Trophoblast cell (in vitro differentiated cells and primary cell): ENCODE data around the gene NDUFV3.
"Not testable (repeated sequence)": the region's sequence is repeated elsewhere in the genome, so short reads cannot be mapped to it uniquely, and the experiment has no call there.

ENCODE experiments used
- DNase-seq, 2 donors: peaks; one replicate each; pipeline ENCODE4 v3.0.0-alpha.2; 2016
- H2AFZ ChIP-seq: 2 replicates; pipeline ENCODE4 v1.6.1; 2013; ENCODE audit warnings: low read length, moderate library complexity, mild to moderate bottlenecking; ENCODE audit not compliant: insufficient read depth, poor library complexity
- H2AK5ac ChIP-seq: 2 replicates; pipeline ENCODE4 v1.6.1; 2013; ENCODE audit warnings: mild to moderate bottlenecking, low read length
- H2BK120ac ChIP-seq: 2 replicates; pipeline ENCODE4 v1.6.1; 2013; ENCODE audit warnings: low read length, mild to moderate bottlenecking, moderate library complexity; ENCODE audit not compliant: insufficient read depth, poor library complexity
- H2BK12ac ChIP-seq: 2 replicates; pipeline ENCODE4 v1.6.1; 2013; ENCODE audit warnings: mild to moderate bottlenecking, low read length, moderate library complexity
- H2BK5ac ChIP-seq: 2 replicates; pipeline ENCODE4 v1.6.1; 2013; ENCODE audit warnings: low read length, low read depth, moderate library complexity, mild to moderate bottlenecking; ENCODE audit not compliant: poor library complexity
- H3K14ac ChIP-seq: 2 replicates; pipeline ENCODE4 v1.6.1; 2013; ENCODE audit warnings: mild to moderate bottlenecking, low read length
- H3K18ac ChIP-seq: 2 replicates; pipeline ENCODE4 v1.6.1; 2013; ENCODE audit warnings: mild to moderate bottlenecking, low read length
- H3K23ac ChIP-seq: 2 replicates; pipeline ENCODE4 v1.6.1; 2013; ENCODE audit warnings: low read length
- H3K27ac ChIP-seq: 2 replicates; pipeline ENCODE4 v1.5.1; 2013; ENCODE audit warnings: low read depth, mild to moderate bottlenecking, inconsistent platforms, low read length, moderate library complexity
- H3K27me3 ChIP-seq: 2 replicates; pipeline ENCODE4 v1.6.1; 2013; ENCODE audit warnings: inconsistent platforms, mild to moderate bottlenecking, low read length, moderate library complexity; ENCODE audit not compliant: insufficient read depth
- H3K36me3 ChIP-seq, 2 experiments: 1 replicate in 1 of 2; 2 replicates in 1 of 2; pipeline ENCODE4 v1.6.1; 2013; ENCODE audit warnings: low read length in 2 of 2, mild to moderate bottlenecking in 2 of 2, moderate library complexity in 1 of 2; ENCODE audit not compliant: insufficient read depth in 2 of 2, control insufficient read depth in 1 of 2
- H3K4ac ChIP-seq: 2 replicates; pipeline ENCODE4 v1.6.1; 2013; ENCODE audit warnings: low read depth, mild to moderate bottlenecking, low read length, moderate library complexity
- H3K4me1 ChIP-seq, 2 experiments: 1 replicate in 1 of 2; 2 replicates in 1 of 2; pipeline ENCODE4 v1.6.1; 2013; ENCODE audit warnings: low read length in 2 of 2, mild to moderate bottlenecking in 2 of 2, moderate library complexity in 1 of 2; ENCODE audit not compliant: insufficient read depth in 2 of 2, control insufficient read depth in 1 of 2
- H3K4me2 ChIP-seq: 2 replicates; pipeline ENCODE4 v1.6.1; 2013; ENCODE audit warnings: inconsistent platforms, mild to moderate bottlenecking, low read length, moderate library complexity
- H3K4me3 ChIP-seq: 2 replicates; pipeline ENCODE4 v1.5.1; 2013; ENCODE audit warnings: mild to moderate bottlenecking, low read depth, low read length, inconsistent platforms
- H3K79me1 ChIP-seq: one replicate; pipeline ENCODE4 v1.6.1; 2013; ENCODE audit warnings: low read length
- H3K79me2 ChIP-seq: 2 replicates; pipeline ENCODE4 v1.6.1; 2013; ENCODE audit warnings: low read length, mild to moderate bottlenecking; ENCODE audit not compliant: control insufficient read depth, insufficient read depth, poor library complexity
- H3K9ac ChIP-seq: 2 replicates; pipeline ENCODE4 v1.6.1; 2013; ENCODE audit warnings: mild to moderate bottlenecking, low read length
- H3K9me3 ChIP-seq: 2 replicates; pipeline ENCODE4 v1.6.1; 2013; ENCODE audit warnings: low read depth, mild to moderate bottlenecking, control low read depth, inconsistent platforms, low read length; ENCODE audit not compliant: insufficient read depth
- H4K12ac ChIP-seq: 2 replicates; pipeline ENCODE4 v1.6.1; 2013; ENCODE audit warnings: low read depth, mild to moderate bottlenecking, low read length, moderate library complexity
- H4K8ac ChIP-seq: 2 replicates; pipeline ENCODE4 v1.6.1; 2013; ENCODE audit warnings: low read depth, mild to moderate bottlenecking, low read length, moderate library complexity
- H4K91ac ChIP-seq: one replicate; pipeline ENCODE4 v1.6.1; 2013; ENCODE audit warnings: low read depth, mild to moderate bottlenecking, low read length, moderate library complexity
- WGBS: extraction: QIAGEN DNeasy Blood & Tissue Kit; methylation state at CpG from one replicate; pipeline ENCODE4 v1.1.7; 2013; ENCODE audit warnings: missing lambda C conversion rate; ENCODE audit not compliant: insufficient read length, insufficient coverage; ENCODE audit errors: extremely low coverage; 5-methylcytosine and 5-hydroxymethylcytosine counted together

Gene NDUFV3

DNA sequence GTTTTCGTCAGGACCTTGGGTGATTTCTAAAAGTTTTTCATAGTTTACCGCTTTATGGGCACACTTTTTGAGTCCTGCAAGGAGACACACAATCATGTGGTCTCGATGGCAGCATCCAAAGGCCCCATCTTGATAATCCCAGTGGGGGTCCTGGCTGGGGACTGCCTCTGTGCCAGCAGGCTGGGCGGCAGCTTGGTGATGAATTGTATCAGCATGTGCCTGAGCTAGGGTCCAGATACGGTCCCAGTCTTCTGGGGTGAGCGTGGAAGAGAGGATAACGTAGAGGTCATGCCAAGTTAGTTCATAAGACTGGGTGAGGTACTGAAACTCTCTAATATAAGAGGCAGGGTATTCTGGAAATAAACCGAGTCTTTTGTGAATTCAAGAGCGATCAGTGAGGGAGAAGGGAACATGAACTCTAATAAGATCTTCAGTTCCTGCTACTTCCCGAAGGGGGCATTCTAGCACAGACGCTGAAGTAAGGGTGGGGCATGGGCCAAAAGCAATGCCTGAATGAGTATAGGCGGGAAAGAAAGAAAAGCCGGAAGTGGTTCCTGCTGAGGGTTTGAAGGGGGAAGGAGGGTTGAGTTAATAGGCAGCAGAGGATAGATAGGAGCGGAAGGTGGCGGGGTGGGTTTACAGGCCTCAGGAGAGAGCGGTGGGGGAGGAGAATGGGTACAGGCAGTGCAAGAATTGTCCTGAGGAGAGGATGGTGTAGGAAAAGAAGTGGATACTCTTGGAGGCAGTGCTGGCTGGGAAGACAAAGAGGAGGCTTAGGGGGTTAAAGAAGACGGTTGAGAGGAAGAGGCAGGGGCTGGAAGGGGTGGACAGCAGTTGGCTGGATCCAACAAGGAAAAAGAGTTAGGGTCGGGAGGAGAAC, 30.7 kb downstream of the NDUFV3 start:
- H3K4me3 ChIP-seq: no peak overlapping the region
- H3K9ac ChIP-seq: no peak overlapping the region
- H3K4ac ChIP-seq: peak overlapping the region; percentile 93
- peak overlapping the region; percentile 92 for H4K8ac ChIP-seq
- H3K27me3 ChIP-seq: no peaks in the 10 kb centered on the region
- H3K36me3 ChIP-seq: peaks cover 32 to 38% of the 10 kb centered on the region in 2 experiments
- no peak overlapping the region for H3K23ac ChIP-seq
- peak overlapping the region; percentile 94 for H2BK12ac ChIP-seq
- peak overlapping the region; percentile 69 for H2AFZ ChIP-seq
- peak overlapping the region; percentile 95 for H2BK5ac ChIP-seq
- peaks cover 18 to 30% of the 10 kb centered on the region in 2 experiments for H3K4me1 ChIP-seq
- no CpG with 5 or more reads among the region's 18 CpGs for WGBS
- peak overlapping the region; percentile 98 for H3K27ac ChIP-seq
- peak overlapping the region; percentile 92 for H2BK120ac ChIP-seq
- DNase-seq: peak; percentile 81 to 95
- H3K79me2 ChIP-seq: peaks cover 15% of the 10 kb centered on the region
- H3K9me3 ChIP-seq: no peaks in the 10 kb centered on the region
- peak overlapping the region; percentile 95 for H3K14ac ChIP-seq
- peak overlapping the region; percentile 97 for H3K18ac ChIP-seq
- peak overlapping the region; percentile 99 for H4K91ac ChIP-seq
- H3K79me1 ChIP-seq: peaks cover 24% of the 10 kb centered on the region
- peak overlapping the region; percentile 54 for H3K4me2 ChIP-seq
- peak overlapping the region; percentile 67 for H4K12ac ChIP-seq
- peak overlapping the region; percentile 83 for H2AK5ac ChIP-seq

DNA sequence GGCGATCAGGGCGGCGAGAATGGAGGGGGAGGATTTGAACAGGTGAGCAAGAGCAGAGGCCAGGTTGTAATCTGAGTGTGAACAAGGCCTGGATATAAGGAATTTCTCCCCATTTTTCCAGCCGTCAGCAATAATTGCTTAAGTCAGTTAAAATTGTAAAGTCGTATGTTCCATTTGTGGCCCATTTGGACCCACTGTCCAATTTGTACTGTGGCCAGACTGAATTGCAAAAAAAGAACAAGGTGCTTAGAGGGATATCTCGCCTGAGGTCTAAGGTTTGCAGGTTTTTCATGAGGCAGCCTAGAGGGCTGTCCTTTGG, 31.3 kb downstream of the NDUFV3 start:
- H4K8ac ChIP-seq: peak overlapping the region; percentile 92
- H4K91ac ChIP-seq: peak overlapping the region; percentile 99
- peak overlapping the region; percentile 54 for H3K4me2 ChIP-seq
- no peaks in the 10 kb centered on the region for H3K9me3 ChIP-seq
- no peak overlapping the region for H3K9ac ChIP-seq
- DNase-seq: peak in 1 of 2 donors; percentile 46
- peaks cover 18 to 30% of the 10 kb centered on the region in 2 experiments for H3K4me1 ChIP-seq
- H3K27ac ChIP-seq: peak overlapping the region; percentile 98
- no peaks in the 10 kb centered on the region for H3K27me3 ChIP-seq
- peaks cover 28% of the 10 kb centered on the region for H3K79me1 ChIP-seq
- H2BK12ac ChIP-seq: peak overlapping the region; percentile 94
- peak overlapping the region; percentile 97 for H3K18ac ChIP-seq
- H4K12ac ChIP-seq: peak overlapping the region; percentile 81
- H3K14ac ChIP-seq: peak overlapping the region; percentile 95
- peak overlapping the region; percentile 83 for H2AK5ac ChIP-seq
- H2BK5ac ChIP-seq: peak overlapping the region; percentile 95
- no CpG with 5 or more reads among the region's 6 CpGs for WGBS
- peaks cover 15% of the 10 kb centered on the region for H3K79me2 ChIP-seq
- H3K23ac ChIP-seq: no peak overlapping the region
- H3K4ac ChIP-seq: peak overlapping the region; percentile 93
- peaks cover 27 to 33% of the 10 kb centered on the region in 2 experiments for H3K36me3 ChIP-seq
- H2BK120ac ChIP-seq: peak overlapping the region; percentile 92
- peak overlapping the region; percentile 69 for H2AFZ ChIP-seq
- H3K4me3 ChIP-seq: no peak overlapping the region

DNA sequence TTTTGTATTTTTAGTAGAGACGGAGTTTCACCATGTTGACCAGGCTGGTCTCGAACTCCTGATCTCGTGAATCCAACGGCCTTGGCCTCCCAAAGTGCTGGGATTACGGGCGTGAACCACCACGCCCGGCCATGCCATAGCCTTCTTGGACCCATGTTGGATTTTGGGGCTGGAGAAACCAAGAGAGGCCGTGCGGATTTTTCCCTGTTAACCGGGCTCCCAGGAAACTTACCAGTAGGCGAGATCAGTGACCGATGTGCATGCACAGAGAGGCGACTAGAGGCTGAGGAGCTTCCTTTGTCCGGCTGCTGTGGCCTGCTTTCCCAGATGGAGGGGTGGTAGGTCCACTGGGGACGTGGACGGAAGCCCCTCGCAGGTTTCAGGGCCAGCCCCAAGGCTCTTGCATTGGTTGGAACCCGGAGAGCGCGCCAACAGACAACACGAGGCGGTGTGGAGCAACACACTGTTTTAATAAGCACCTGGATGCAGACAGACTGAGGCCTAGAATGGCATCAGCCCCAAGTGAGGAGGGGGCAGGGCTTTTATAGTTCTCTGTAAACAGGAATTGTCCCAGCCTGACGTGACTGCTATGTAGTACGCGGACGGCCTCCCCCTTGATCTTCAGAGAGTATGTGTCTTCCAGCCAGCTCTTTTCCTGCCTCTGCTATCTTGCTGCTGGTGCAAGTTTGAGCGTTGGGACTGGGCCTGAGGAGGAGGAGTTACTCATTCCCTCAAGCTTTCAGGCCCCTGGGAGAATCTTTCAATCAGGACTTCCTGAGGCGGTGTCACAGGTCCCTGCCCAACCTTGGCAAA, 32.2 kb downstream of the NDUFV3 start, which contains the start of gene ERVH48-1:
Gene ERVH48-1 (minus strand): TSS at position 517 of the 813 bp plus-strand sequence. CDS start 6,624 bp downstream, outside the sequence.
- peak; percentile 97 to 98 for DNase-seq
- Histone ChIP-seq H3K27ac (peak within 1 kb of the TSS; percentile 98), H3K18ac (peak within 1 kb of the TSS; percentile 99), H2AFZ (peak within 1 kb of the TSS; percentile 69), H2BK5ac (peak within 1 kb of the TSS; percentile 96), H3K4me2 (peak within 1 kb of the TSS; percentile 54), H3K4me3 (no peak within 1 kb of the TSS), H3K36me3 (peaks cover 18 to 24% of the 10 kb centered on the region in 2 experiments), H4K8ac (peak within 1 kb of the TSS; percentile 89), H3K23ac (no peak within 1 kb of the TSS), H2AK5ac (peak within 1 kb of the TSS; percentile 97), H4K12ac (peak within 1 kb of the TSS; percentile 81), H4K91ac (peak within 1 kb of the TSS; percentile 99), H3K27me3 (no peaks in the 10 kb centered on the region), H3K14ac (peak within 1 kb of the TSS; percentile 97), H3K9ac (no peak within 1 kb of the TSS), H3K9me3 (no peaks in the 10 kb centered on the region), H2BK120ac (peak within 1 kb of the TSS; percentile 99), H3K79me1 (peaks cover 35% of the 10 kb centered on the region), H3K4ac (peak within 1 kb of the TSS; percentile 77), H3K79me2 (peaks cover 15% of the 10 kb centered on the region), H3K4me1 (peaks cover 22 to 37% of the 10 kb centered on the region in 2 experiments), H2BK12ac (peak within 1 kb of the TSS; percentile 98)
- WGBS: no CpG with 5 or more reads among the region's 29 CpGs

DNA sequence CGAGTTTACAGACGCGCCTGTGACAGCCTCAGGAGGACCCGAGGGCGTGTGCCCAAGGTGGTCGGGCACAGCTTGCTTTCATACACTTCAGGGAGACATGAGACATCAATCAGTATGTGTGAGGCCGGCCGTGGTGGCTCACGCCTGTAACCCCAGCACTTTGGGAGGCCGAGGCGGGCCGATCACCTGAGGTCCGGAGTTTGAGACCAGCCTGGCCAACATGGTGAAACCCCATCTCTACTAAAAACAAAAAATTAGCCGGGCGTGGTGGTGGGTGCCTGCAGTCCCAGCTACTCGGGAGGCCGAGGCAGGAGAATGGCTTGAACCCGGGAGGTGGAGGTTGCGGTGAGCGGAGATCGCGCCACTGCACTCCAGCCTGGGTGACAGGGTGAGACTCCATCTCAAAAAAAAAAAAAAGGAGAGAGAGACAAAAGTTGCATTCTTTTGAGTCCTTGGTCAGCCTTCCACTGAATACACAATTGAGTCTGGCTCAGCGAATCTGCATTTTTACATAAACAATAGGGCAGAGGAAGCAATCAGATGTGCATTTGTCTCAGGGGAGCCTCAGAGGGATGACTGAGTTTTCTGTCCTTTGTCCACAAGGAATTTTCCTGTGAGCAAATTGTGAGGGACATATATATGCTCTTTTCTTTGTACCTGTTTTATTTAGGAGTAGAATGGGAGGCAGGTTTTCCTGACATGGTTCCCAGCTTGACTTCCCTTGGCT, 34.5 kb downstream of the NDUFV3 start:
- H3K4me2 ChIP-seq: peak overlapping the region; percentile 16
- peak overlapping the region; percentile 25 for H2AFZ ChIP-seq
- peak overlapping the region; percentile 51 for H3K27ac ChIP-seq
- peak overlapping the region; percentile 82 for H4K8ac ChIP-seq
- H2AK5ac ChIP-seq: peak overlapping the region; percentile 76
- peak overlapping the region; percentile 92 for H3K14ac ChIP-seq
- not testable (repeated sequence) for H3K23ac ChIP-seq, H3K27me3 ChIP-seq, H3K36me3 ChIP-seq, DNase-seq, H3K9me3 ChIP-seq, H3K4me3 ChIP-seq, H3K9ac ChIP-seq
- WGBS: no CpG with 5 or more reads among the region's 23 CpGs
- peaks cover 54% of the 10 kb centered on the region for H3K79me1 ChIP-seq
- H3K18ac ChIP-seq: peak overlapping the region; percentile 87
- H2BK120ac ChIP-seq: peak overlapping the region; percentile 93
- H3K79me2 ChIP-seq: peaks cover 20% of the 10 kb centered on the region
- peak overlapping the region; percentile 88 for H4K91ac ChIP-seq
- peak overlapping the region; percentile 88 for H2BK5ac ChIP-seq
- H2BK12ac ChIP-seq: peak overlapping the region; percentile 99
- peak overlapping the region; percentile 65 for H3K4ac ChIP-seq
- H3K4me1 ChIP-seq: peaks cover 29 to 48% of the 10 kb centered on the region in 2 experiments
- peak overlapping the region; percentile 64 for H4K12ac ChIP-seq
